HTR-8/SVneo (cell line): ENCODE results near the gene SLC1A2.
A peak's percentile ranks its signal among the peaks of the same experiment; 100 is the strongest.

Source experiments
- DNase-seq: peaks from one replicate; pipeline ENCODE4 v3.0.0; 2011; ENCODE audit warnings: low spot score, mixed read lengths; ENCODE audit not compliant: insufficient read length
- FAIRE-seq: peaks from 2 replicates; lab custom pipeline; 2011; peaks lifted over from hg19 to GRCh38; lab: Jason Lieb, UNC

Gene SLC1A2

GRCh38 chr11:35381709-35382322 lies 37.5 kb downstream of the SLC1A2 start:
- FAIRE-seq: no peak
- DNase-seq: no peak

GRCh38 chr11:35380603-35381002 lies 38.8 kb downstream of the SLC1A2 start:
- FAIRE-seq (no peak), DNase-seq (no peak)

- FAIRE-seq: no peak
Observed at GRCh38 chr11:35377262-35377661, 42.1 kb downstream of the SLC1A2 start.

GRCh38 chr11:35376613-35377012 lies 42.7 kb downstream of the SLC1A2 start:
- peak; percentile 4 for FAIRE-seq
- no peak for DNase-seq

More at GRCh38 chr11:35377262-35377661, 42.1 kb downstream of the SLC1A2 start:
- no peak for DNase-seq

GRCh38 chr11:35376118-35376510 lies 43.2 kb downstream of the SLC1A2 start:
- FAIRE-seq (no peak), DNase-seq (no peak)

GRCh38 chr11:35375332-35376117 lies 43.8 kb downstream of the SLC1A2 start:
- no peak for FAIRE-seq
- no peak for DNase-seq

GRCh38 chr11:35373284-35373933 lies 45.9 kb downstream of the SLC1A2 start:
- DNase-seq (no peak), FAIRE-seq (no peak)

GRCh38 chr11:35372565-35373283 lies 46.6 kb downstream of the SLC1A2 start:
- FAIRE-seq (no peak), DNase-seq (no peak)

GRCh38 chr11:35367491-35367890 lies 51.9 kb downstream of the SLC1A2 start:
- no peak for FAIRE-seq

GRCh38 chr11:35366798-35367197 lies 52.6 kb downstream of the SLC1A2 start:
- DNase-seq (no peak), FAIRE-seq (no peak)

More at GRCh38 chr11:35367491-35367890, 51.9 kb downstream of the SLC1A2 start:
- DNase-seq: peak; percentile 34

GRCh38 chr11:35365961-35366360 lies 53.4 kb downstream of the SLC1A2 start:
- DNase-seq (no peak), FAIRE-seq (no peak)

GRCh38 chr11:35365395-35365794 lies 54.0 kb downstream of the SLC1A2 start:
- no peak for FAIRE-seq
- no peak for DNase-seq

- FAIRE-seq: no peak
- peak; percentile 59 for DNase-seq
Observed at GRCh38 chr11:35363854-35364780, 55.2 kb downstream of the SLC1A2 start.

GRCh38 chr11:35363246-35363801 lies 56.0 kb downstream of the SLC1A2 start:
- FAIRE-seq (no peak), DNase-seq (no peak)

- DNase-seq (no peak), FAIRE-seq (peak; percentile 38)
Observed at GRCh38 chr11:35362521-35362980, 56.8 kb downstream of the SLC1A2 start.

GRCh38 chr11:35360055-35360530 lies 59.3 kb downstream of the SLC1A2 start:
- no peak for FAIRE-seq
- DNase-seq: no peak

GRCh38 chr11:35359321-35360054 lies 59.9 kb downstream of the SLC1A2 start:
- DNase-seq (no peak), FAIRE-seq (no peak)

GRCh38 chr11:35358391-35358790 lies 61.0 kb downstream of the SLC1A2 start:
- DNase-seq (no peak), FAIRE-seq (no peak)
